Uterus (tissue), 4 donors: ENCODE results near the gene PRSS16. TPM values are rescaled to one million over a fixed set of nuclear protein-coding genes. Genes with fewer than 3 reads are reported as not detected.

Experiments used
- DNase-seq, 2 donors: peaks; one replicate each; pipeline ENCODE4 v3.0.0-alpha.2; 2019 to 2020
- H3K27ac ChIP-seq, 2 donors: fragments of 200-600 bp; sonication (generic); 1 replicate in 1 of 2; 2 replicates in 1 of 2; pipeline ENCODE4 v1.5.1; 2016 to 2018
- H3K27me3 ChIP-seq, 2 donors: fragments of 200-600 bp; sonication (generic); one replicate each; pipeline ENCODE4 v1.5.1; 2018 to 2019; ENCODE audit warnings: control low read depth in 1 of 2
- H3K36me3 ChIP-seq, 2 donors: fragments of 200-600 bp; sonication (generic); one replicate each; pipeline ENCODE4 v1.5.1; 2019; ENCODE audit warnings: control low read depth in 1 of 2
- H3K4me1 ChIP-seq, 2 donors: fragments of 200-600 bp; sonication (generic); one replicate each; pipeline ENCODE4 v1.5.1; 2018 to 2019; ENCODE audit warnings: control low read depth in 1 of 2
- H3K4me3 ChIP-seq, 2 donors: fragments of 200-600 bp; sonication (generic); 1 replicate in 1 of 2; 2 replicates in 1 of 2; pipeline ENCODE4 v1.5.1; 2018 to 2019; ENCODE audit warnings: mild to moderate bottlenecking in 1 of 2
- H3K9me3 ChIP-seq, 2 donors: fragments of 200-600 bp; sonication (generic); one replicate each; pipeline ENCODE4 v1.5.1; 2019; ENCODE audit warnings: control low read depth in 1 of 2
- POLR2A ChIP-seq, 2 donors: fragments of 450-650 bp; IDR thresholded peaks; one replicate each; pipeline ENCODE4 v1.6.1; 2016; ENCODE audit warnings: antibody characterized with exemption in 2 of 2, mild to moderate bottlenecking in 1 of 2, moderate library complexity in 1 of 2
- intact Hi-C: fragments of 100-400 bp; cut with DNase I; formaldehyde crosslinking; loops from one replicate; pipeline ENCODE4 v1.15.1; 2023; ENCODE audit warnings: low total_unique reads
- total RNA-seq, 4 donors: library from RNA; depleted of rRNA in 3 of 4; stranded (reverse); fragments of >200 nt in 3 of 4; gene quantifications; one replicate each; pipeline versions ENCODE4 v1.1.0 to v1.2.4, GENCODE V29; 2014 to 2023
- TF ChIP-seq, protein P1 (sequence below), 4 experiments: fragments of 200-600 bp in 2 of 4; fragments of 450-650 bp in 2 of 4; sonication (generic) in 2 of 4; IDR thresholded peaks; one replicate each; pipeline ENCODE4 v1.5.1; 2016 to 2019; ENCODE audit warnings: antibody characterized with exemption in 4 of 4, mild to moderate bottlenecking in 2 of 4, moderate library complexity in 1 of 4
- donor health status: DM: yes; HTN: yes; CAD: no.

Gene PRSS16
- total RNA-seq, 4 donors from 2014 or later = 0.88 TPM; not detected in 3

GRCh38 chr6:27224729-27225128 is 22.8 kb upstream of the PRSS16 start:
- Histone ChIP-seq H3K4me1 (no peaks in the 10 kb centered on the region), H3K9me3 (no peaks in the 10 kb centered on the region), H3K4me3 (no peak overlapping the region), H3K36me3 (no peaks in the 10 kb centered on the region), H3K27ac (no peak overlapping the region), H3K27me3 (peaks cover 0 to 16% of the 10 kb centered on the region in 2 donors)
- DNase-seq = no peak
- no peak for TF ChIP-seq POLR2A (IDR thresholded peaks at IDR 0.05)
- TF ChIP-seq, protein P1, sequence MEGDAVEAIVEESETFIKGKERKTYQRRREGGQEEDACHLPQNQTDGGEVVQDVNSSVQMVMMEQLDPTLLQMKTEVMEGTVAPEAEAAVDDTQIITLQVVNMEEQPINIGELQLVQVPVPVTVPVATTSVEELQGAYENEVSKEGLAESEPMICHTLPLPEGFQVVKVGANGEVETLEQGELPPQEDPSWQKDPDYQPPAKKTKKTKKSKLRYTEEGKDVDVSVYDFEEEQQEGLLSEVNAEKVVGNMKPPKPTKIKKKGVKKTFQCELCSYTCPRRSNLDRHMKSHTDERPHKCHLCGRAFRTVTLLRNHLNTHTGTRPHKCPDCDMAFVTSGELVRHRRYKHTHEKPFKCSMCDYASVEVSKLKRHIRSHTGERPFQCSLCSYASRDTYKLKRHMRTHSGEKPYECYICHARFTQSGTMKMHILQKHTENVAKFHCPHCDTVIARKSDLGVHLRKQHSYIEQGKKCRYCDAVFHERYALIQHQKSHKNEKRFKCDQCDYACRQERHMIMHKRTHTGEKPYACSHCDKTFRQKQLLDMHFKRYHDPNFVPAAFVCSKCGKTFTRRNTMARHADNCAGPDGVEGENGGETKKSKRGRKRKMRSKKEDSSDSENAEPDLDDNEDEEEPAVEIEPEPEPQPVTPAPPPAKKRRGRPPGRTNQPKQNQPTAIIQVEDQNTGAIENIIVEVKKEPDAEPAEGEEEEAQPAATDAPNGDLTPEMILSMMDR (IDR thresholded peaks at IDR 0.05) = no peak
- intact Hi-C loops = no loop called here

GRCh38 chr6:27228963-27229477 is 18.5 kb upstream of the PRSS16 start:
- intact Hi-C loops = no loop called here
- TF ChIP-seq POLR2A (IDR thresholded peaks at IDR 0.05) = no peak
- TF ChIP-seq, protein P1 (IDR thresholded peaks at IDR 0.05) = no peak
- Histone ChIP-seq H3K9me3 (no peaks in the 10 kb centered on the region), H3K4me3 (no peak overlapping the region), H3K27ac (no peak overlapping the region), H3K27me3 (peaks cover 0 to 32% of the 10 kb centered on the region in 2 donors), H3K36me3 (no peaks in the 10 kb centered on the region), H3K4me1 (no peaks in the 10 kb centered on the region)
- no peak for DNase-seq

DNA sequence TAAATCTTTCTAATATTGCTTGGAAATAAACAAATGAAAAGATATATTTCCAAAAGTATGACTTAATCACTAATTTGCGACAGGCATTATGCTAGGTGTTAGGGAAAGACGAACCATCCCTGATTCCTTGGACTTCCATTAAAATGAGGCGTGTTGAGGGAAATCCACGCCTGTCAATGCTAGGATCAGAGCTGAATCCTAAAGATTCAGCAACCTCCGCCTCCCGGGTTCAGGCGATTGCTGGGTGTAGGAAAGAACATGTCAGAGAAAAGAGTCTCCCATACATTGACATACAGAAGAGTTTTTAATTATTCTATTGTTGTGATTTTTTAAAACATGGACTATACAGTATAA is 16.8 kb upstream of the PRSS16 start:
- no peaks in the 10 kb centered on the region for H3K4me1 ChIP-seq
- peaks cover 0 to 45% of the 10 kb centered on the region in 2 donors for H3K27me3 ChIP-seq
- H3K36me3 ChIP-seq = no peaks in the 10 kb centered on the region
- no peak overlapping the region for H3K4me3 ChIP-seq
- no peak overlapping the region for H3K27ac ChIP-seq
- no peak for TF ChIP-seq POLR2A (IDR thresholded peaks at IDR 0.05)
- TF ChIP-seq, protein P1 (IDR thresholded peaks at IDR 0.05) = no peak
- DNase-seq = no peak
- H3K9me3 ChIP-seq = no peaks in the 10 kb centered on the region
- intact Hi-C loops = no loop called here

GRCh38 chr6:27234576-27234975 is 12.9 kb upstream of the PRSS16 start:
- no peak for TF ChIP-seq POLR2A (IDR thresholded peaks at IDR 0.05)
- TF ChIP-seq, protein P1 (IDR thresholded peaks at IDR 0.05) = no peak
- intact Hi-C loops = no loop called here
- Histone ChIP-seq H3K4me1 (peaks cover 0 to 3% of the 10 kb centered on the region in 2 donors), H3K27me3 (peaks cover 0 to 71% of the 10 kb centered on the region in 2 donors), H3K9me3 (no peaks in the 10 kb centered on the region), H3K4me3 (no peak overlapping the region), H3K27ac (no peak overlapping the region), H3K36me3 (no peaks in the 10 kb centered on the region)
- DNase-seq = no peak

DNA sequence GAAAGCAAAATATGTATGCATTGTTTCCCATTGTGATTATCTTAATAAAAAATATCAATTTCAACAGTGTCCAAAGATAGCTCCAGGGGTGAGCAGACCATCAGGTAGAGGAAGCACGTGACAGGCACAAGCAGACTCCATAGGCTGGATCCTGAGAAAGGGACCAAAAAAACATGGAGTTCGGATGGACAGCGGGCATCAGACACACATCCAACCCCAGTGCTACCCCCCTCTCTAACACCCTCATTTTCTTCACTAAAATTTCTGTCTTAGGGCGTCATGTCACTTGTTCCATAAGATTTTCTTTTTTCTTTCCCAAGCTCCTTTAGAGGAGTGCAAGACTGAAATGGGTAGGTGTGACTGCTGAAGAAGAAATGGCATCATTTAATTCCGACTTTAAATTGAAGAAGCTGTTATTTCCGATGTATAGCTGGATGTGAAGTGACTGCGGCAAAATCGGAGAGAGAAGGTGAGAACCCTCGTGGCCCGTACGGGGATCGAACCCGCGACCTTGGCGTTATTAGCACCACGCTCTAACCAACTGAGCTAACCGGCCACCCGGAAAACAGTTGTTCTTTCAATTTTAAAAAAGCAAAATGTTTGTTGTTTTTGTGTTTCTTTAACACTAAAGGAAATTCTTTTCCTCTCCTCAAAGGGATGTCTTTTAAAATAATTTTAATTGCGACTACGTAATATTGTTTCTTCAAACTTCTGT is 10.3 kb upstream of the PRSS16 start:
- no peaks in the 10 kb centered on the region for H3K36me3 ChIP-seq
- H3K4me1 ChIP-seq = peaks cover 0 to 3% of the 10 kb centered on the region in 2 donors
- no peak for TF ChIP-seq POLR2A (IDR thresholded peaks at IDR 0.05)
- TF ChIP-seq, protein P1 (IDR thresholded peaks at IDR 0.05) = no peak
- no peak overlapping the region for H3K27ac ChIP-seq
- peaks cover 0 to 63% of the 10 kb centered on the region in 2 donors for H3K27me3 ChIP-seq
- no peaks in the 10 kb centered on the region for H3K9me3 ChIP-seq
- no peak for DNase-seq
- H3K4me3 ChIP-seq = no peak overlapping the region
- intact Hi-C loops = no loop called here
